Stimulated activated CD8-positive, alpha-beta memory T cell treated with anti-CD3 and anti-CD28 coated beads, Interleukin-15, amount 100 ng/mL, for 24 hours (primary cell): Measurements from ENCODE around the gene SLC6A15.

Experiments
- DNase-seq: peaks from one replicate; pipeline ENCODE4 v3.0.0-alpha.2; 2020; ENCODE audit warnings: low read depth

SLC6A15 gene

DNA sequence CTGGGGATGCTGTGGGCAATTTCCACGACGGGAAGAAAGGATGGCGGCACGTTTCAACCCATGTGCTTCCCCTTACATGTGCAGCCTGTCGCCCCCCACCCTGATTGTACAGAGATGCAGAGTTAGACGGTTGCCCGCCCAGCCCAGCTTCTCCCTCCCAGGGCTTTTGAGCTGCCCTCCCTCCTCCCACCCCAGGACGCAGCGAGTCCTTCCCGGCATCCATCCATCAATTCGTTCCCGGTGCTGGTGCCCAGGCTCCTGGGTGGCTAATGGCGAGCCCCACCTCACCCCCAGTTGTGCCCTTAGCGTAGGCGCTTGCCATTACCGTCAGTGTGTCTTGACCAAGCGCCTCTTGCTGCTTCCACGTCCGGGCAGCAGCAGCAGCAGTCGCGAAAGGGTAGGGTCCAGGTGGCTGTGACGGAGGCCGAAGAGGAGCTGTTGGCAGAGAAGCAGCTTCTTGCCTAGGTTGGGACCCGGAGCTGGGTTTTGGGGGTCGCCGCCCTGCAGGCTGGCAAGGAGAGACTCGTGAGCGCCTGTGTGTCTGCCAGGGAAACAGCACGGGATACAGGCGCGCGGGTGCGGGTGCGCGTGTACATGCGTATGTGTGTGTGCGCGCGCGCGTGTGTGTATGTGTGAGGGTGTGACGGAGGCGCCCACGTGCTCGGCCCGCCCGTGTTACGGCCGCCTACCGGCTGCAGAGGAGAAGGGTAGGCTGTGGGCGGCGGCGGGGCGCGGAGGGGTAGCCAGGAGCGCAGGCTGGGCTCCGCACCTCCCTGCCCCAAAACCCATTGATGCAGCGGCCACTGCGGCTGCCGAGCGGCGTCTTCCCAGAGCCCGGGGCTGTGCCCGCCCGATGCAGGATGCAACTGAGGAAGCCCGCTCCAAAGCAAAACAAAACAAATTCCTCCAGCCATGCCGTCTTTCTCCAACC lies at the start of gene SLC6A15:
Gene SLC6A15, minus strand, starts transcription at position 602 of the 931 bp plus-strand sequence. CDS start 20,679 bp downstream, outside the sequence.
- no peak for DNase-seq

GRCh38 chr12:84960918-84961317 lies 48.3 kb upstream of the SLC6A15 start:
- no peak for DNase-seq

DNA sequence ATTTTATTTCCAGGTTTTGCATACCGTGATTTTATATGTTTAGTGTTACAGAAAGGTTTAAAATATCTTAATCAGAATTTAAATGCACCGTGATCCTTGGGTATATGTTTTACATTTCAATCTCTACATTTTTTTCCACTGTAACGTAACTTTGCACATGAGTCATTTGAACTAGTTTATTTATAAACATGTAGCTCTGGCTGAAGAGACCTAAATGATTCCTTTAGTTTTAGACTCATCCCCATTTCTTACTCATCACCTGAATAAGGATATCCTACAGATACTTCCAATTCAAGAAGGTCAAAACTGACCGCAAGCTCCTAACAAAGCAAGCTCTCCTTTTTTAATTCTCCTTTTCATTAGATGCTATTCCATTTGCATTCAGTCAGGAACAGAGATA lies 42.7 kb upstream of the SLC6A15 start:
- DNase-seq = no peak

DNA sequence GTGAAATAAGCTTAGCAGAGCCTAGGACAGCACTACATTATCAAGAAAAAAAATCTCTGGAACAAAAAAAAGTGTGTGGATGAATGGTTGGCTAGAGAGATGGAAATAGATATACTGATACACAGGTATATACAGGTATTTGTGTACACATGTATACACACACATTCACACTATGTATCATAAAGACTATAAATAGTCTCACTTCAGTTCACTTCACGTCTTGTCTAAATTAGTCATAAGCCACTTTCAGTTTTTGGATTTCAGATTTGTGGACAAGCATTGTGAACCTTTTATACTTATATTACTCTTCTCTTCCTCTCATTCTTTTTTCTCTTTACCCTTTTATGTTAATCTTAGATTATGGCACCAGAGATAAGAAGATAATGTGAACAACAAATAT lies 41.8 kb upstream of the SLC6A15 start:
- DNase-seq = no peak

DNA sequence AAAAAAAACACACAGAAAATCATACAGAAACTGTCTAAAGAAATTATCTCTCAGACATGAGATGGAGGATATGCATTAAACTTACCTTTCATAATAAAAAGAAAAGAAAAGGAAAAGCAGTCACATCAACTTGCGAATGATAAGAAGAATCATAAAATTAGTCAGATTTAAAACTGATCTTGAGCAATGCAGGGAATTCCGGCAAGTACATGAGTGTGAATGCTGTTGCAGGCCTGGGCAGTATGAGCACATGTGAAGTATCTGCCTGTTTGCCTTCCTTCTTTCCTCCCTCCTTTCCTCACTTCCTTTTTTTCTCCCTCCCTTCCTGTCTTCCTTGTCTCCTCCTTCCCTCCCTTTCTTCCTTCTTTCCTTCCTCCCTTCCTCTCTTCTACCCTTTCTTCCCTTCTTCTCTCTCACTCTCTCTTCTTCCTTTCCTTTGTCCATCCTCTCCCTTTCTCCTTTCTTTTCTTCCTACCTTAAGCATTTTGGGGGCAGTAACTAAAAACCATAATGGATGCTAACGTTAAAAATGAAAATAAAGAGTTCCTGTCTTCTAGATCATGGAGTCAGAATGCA lies 38.5 kb upstream of the SLC6A15 start:
- no peak for DNase-seq

GRCh38 chr12:84946753-84947152 lies 34.2 kb upstream of the SLC6A15 start:
- DNase-seq = no peak

DNA sequence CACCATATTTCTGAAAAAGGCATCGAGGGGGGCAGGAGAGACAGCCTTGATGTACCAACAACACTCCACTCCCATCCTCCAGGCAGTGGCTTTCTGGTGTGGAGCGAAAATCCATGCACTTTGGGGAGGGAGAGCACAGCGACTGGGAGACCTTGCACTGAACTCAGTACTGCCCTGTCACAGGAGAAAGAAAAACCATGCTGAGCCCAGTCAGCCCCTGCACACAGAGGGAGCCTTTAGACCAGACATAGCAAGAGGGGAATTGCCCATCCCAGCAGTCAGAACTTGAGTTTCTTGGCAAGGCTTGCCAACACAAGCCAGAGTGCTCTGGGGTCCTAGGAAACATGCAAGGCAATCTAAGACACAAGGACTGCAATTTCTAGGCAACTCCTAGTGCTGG lies 24.8 kb upstream of the SLC6A15 start:
- DNase-seq = no peak

GRCh38 chr12:84929501-84929900 lies 16.9 kb upstream of the SLC6A15 start:
- no peak for DNase-seq

DNA sequence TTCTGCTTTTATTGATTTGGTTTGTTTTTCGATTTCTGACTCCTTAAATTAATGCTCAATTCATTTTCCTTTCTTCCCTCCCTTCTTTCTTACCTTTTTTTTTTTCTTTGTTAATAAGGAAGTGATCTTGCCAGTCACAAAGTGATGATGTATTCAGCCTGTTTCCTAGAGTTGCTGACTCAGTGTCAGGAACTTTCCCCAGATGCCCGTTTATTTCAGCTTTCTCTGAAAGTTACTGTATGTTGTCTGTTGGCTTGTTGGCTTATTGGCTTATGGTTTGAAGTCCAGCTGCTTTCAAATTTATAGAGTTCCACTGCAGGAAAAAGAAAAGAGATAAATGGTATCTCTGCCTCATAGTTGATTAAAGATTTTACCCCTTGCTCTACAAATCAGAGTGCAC lies 12.4 kb upstream of the SLC6A15 start:
- DNase-seq = no peak

DNA sequence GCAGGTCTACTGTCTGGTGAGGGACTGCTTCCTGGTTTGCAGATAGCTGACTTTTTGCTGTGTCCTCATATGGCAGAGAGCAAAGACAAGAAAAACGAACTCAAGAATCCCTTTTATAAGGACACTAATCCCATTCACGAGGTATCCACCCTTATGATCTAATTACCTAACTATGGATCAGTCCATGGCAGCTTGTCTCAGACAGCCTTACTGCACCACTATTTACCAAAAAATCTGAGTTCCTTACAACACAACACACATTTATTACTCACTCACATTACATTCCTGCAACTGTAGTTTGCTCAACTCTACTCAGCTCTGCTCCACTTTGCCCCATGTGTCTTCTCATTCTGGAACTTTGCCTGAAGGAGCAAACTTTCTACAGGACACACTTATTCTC lies 10.1 kb upstream of the SLC6A15 start:
- no peak for DNase-seq

DNA sequence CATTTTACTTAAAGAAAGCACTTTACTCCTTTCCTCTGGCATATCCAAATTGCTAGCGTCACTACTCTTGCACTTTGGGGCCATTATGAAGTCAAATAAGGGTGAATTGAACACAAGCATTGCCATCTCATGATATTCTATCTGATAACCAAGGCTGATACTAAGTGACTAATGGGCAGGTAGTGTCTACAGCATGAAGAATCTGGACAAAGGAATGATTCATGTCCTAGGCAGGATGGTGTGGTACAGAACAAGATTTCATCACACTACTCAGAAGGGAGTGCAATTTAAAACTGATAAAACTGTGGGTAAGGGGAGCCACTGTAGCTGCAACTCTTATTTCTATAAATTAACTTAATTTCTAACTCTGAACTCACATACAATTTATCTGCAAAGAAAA lies 7.7 kb upstream of the SLC6A15 start:
- no peak for DNase-seq

DNA sequence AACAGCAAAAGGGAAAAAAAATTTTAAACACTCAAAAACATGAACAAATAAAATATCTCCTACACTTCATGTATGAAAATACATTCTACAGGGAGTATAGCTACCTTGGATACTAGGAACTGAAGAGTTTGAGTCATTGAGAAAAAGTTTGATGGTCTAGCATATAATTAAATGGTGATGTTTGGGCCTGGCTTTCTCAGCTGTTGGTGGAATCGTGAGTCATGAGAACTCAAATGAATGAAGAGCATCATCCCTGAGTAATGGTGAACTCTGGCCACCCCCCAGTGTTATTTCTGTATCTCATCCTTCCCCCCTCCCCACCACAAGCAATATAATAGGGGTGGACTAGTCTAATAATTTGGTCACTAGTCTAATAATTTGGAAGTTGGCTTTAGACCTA lies 6.7 kb upstream of the SLC6A15 start:
- no peak for DNase-seq

GRCh38 chr12:84913129-84913515 lies 523 bp upstream of the SLC6A15 start:
- DNase-seq = no peak

GRCh38 chr12:84911271-84912197 lies 1.1 kb downstream of the SLC6A15 start:
- no peak for DNase-seq

- DNase-seq = no peak
These were observed 1.9 kb downstream of the SLC6A15 start for GRCh38 chr12:84910549-84911241.

GRCh38 chr12:84904051-84904450 lies 8.5 kb downstream of the SLC6A15 start:
- no peak for DNase-seq

GRCh38 chr12:84891106-84891838 lies 21.3 kb downstream of the SLC6A15 start:
- DNase-seq = no peak

DNA sequence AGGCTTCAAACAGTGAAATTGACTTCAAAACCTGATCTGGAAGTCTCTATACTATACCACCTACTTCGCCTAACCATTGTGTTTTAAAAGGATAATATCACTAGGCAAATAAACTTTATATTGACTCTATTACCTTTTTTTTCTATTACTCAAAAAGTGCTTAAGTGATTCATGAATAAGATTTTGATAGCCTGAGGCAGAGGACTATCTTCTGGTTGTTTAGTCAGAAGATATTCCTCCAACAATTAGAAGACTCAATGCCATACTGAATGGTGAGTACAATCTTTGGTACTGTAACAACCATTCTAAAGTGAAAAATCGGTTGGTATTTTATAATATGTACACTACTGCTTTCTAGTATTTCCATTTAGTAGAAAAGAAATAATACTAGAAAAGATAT lies 22.8 kb downstream of the SLC6A15 start:
- DNase-seq = no peak

DNA sequence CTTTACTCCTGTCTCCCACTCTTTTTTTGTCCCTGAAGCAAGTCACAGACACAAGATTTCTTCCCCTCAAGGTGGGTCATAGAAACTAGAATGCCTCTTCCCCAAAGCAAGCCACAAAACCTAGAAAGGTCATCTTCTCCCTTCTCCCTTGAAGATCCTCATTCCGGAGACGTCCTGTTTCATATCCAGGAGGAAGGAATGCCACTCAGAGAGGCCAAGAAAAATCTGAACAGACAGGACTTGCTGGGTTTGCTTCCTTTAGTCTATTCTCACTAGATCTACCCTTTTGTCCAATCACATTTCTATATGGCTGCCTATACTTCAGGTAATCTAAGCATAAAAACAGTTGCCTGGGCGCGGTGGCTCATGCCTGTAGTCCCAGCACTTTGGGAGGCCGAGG lies 23.7 kb downstream of the SLC6A15 start:
- no peak for DNase-seq

GRCh38 chr12:84877340-84877739 lies 35.3 kb downstream of the SLC6A15 start:
- DNase-seq = no peak

GRCh38 chr12:84875241-84875640 lies 37.4 kb downstream of the SLC6A15 start:
- DNase-seq = no peak
